Activated gamma-delta T cell treated with anti-CD3 and anti-CD28 coated beads, Interleukin-2, amount 50 U/mL, for 16 hours (primary cell): ENCODE results near the gene REEP3.
A peak's percentile ranks its signal among the peaks of the same experiment; 100 is the strongest.

Experiments
- DNase-seq: peaks from one replicate; pipeline ENCODE4 v3.0.0-alpha.2; 2020; ENCODE audit warnings: low read depth

Gene REEP3

GRCh38 chr10:63588436-63589167 is 67.4 kb downstream of the REEP3 start:
- no peak for DNase-seq

- no peak for DNase-seq
Observed at GRCh38 chr10:63591600-63592379, 70.6 kb downstream of the REEP3 start.

- DNase-seq = no peak
Observed at GRCh38 chr10:63593576-63593975, 72.4 kb downstream of the REEP3 start.

- no peak for DNase-seq
Observed at GRCh38 chr10:63595072-63595471, 73.9 kb downstream of the REEP3 start.

- no peak for DNase-seq
Observed at GRCh38 chr10:63596924-63597323, 75.7 kb downstream of the REEP3 start.

- DNase-seq = no peak
Observed at GRCh38 chr10:63600540-63600939, 79.3 kb downstream of the REEP3 start.

GRCh38 chr10:63603709-63604445 is 82.7 kb downstream of the REEP3 start:
- DNase-seq = no peak

GRCh38 chr10:63605197-63605967 is 84.2 kb downstream of the REEP3 start:
- DNase-seq = no peak

GRCh38 chr10:63608511-63608910 is 87.3 kb downstream of the REEP3 start:
- no peak for DNase-seq

- no peak for DNase-seq
Observed at GRCh38 chr10:63611078-63611477, 89.9 kb downstream of the REEP3 start.

- no peak for DNase-seq
Observed at GRCh38 chr10:63614371-63614891, 93.2 kb downstream of the REEP3 start.

GRCh38 chr10:63618552-63618951 is 97.4 kb downstream of the REEP3 start:
- DNase-seq = no peak

GRCh38 chr10:63619426-63619825 is 98.2 kb downstream of the REEP3 start:
- no peak for DNase-seq

- no peak for DNase-seq
Observed at GRCh38 chr10:63622097-63622496, 100.9 kb downstream of the REEP3 start.

- DNase-seq = no peak
Observed at GRCh38 chr10:63624701-63625100, 103.5 kb downstream of the REEP3 start.

- DNase-seq = no peak
Observed at GRCh38 chr10:63627396-63627795, 106.2 kb downstream of the REEP3 start.

- no peak for DNase-seq
Observed at GRCh38 chr10:63627881-63628296, 106.7 kb downstream of the REEP3 start.

GRCh38 chr10:63628526-63629362 is 107.5 kb downstream of the REEP3 start:
- no peak for DNase-seq

GRCh38 chr10:63629363-63630084 is 108.3 kb downstream of the REEP3 start:
- peak; percentile 56 for DNase-seq
